ENCODE measurements around the gene CD93. TPM values are rescaled to one million over a fixed set of nuclear protein-coding genes. Genes with fewer than 3 reads are reported as not detected.

The CD93 gene
- total RNA-seq, 1 experiment from 2014 or later = not detected

GRCh38 chr20:23123886-23124285 lies 37.8 kb upstream of the CD93 start:
- Histone ChIP-seq H3K36me3 (no peaks in the 10 kb centered on the region), H3K9me3 (replicated peaks) (no peaks in the 10 kb centered on the region), H3K4me3 (no peak overlapping the region), H3K27ac (no peak overlapping the region), H3K4me1 (peaks cover 30% of the 10 kb centered on the region), H3K27me3 (no peaks in the 10 kb centered on the region)
- DNase-seq = no peak

GRCh38 chr20:23122796-23123655 lies 36.9 kb upstream of the CD93 start:
- Histone ChIP-seq H3K4me3 (no peak overlapping the region), H3K4me1 (peaks cover 31% of the 10 kb centered on the region)

GRCh38 chr20:23122321-23122720 lies 36.2 kb upstream of the CD93 start:
- Histone ChIP-seq H3K4me3 (no peak overlapping the region), H3K27me3 (no peaks in the 10 kb centered on the region), H3K9me3 (replicated peaks) (no peaks in the 10 kb centered on the region), H3K27ac (no peak overlapping the region), H3K36me3 (no peaks in the 10 kb centered on the region), H3K4me1 (peaks cover 38% of the 10 kb centered on the region)
- no peak for DNase-seq

More at GRCh38 chr20:23122796-23123655, 36.9 kb upstream of the CD93 start:
- no peaks in the 10 kb centered on the region for H3K9me3 ChIP-seq (replicated peaks)
- no peaks in the 10 kb centered on the region for H3K27me3 ChIP-seq
- no peak for DNase-seq
- H3K36me3 ChIP-seq = no peaks in the 10 kb centered on the region
- H3K27ac ChIP-seq = no peak overlapping the region

GRCh38 chr20:23121751-23122320 lies 35.7 kb upstream of the CD93 start:
- Histone ChIP-seq H3K27ac (no peak overlapping the region), H3K9me3 (replicated peaks) (no peaks in the 10 kb centered on the region), H3K4me1 (peaks cover 42% of the 10 kb centered on the region), H3K36me3 (no peaks in the 10 kb centered on the region), H3K27me3 (no peaks in the 10 kb centered on the region), H3K4me3 (no peak overlapping the region)
- no peak for DNase-seq

- Histone ChIP-seq H3K36me3 (no peaks in the 10 kb centered on the region), H3K27me3 (no peaks in the 10 kb centered on the region), H3K9me3 (replicated peaks) (no peaks in the 10 kb centered on the region), H3K27ac (no peak overlapping the region), H3K4me3 (no peak overlapping the region), H3K4me1 (peaks cover 39% of the 10 kb centered on the region)
- no peak for DNase-seq
These were observed 35.0 kb upstream of the CD93 start for GRCh38 chr20:23120936-23121750.

GRCh38 chr20:23120261-23120660 lies 34.1 kb upstream of the CD93 start:
- peaks cover 30% of the 10 kb centered on the region for H3K4me1 ChIP-seq
- no peak overlapping the region for H3K4me3 ChIP-seq
- no peak for DNase-seq
- no peaks in the 10 kb centered on the region for H3K36me3 ChIP-seq
- no peaks in the 10 kb centered on the region for H3K9me3 ChIP-seq (replicated peaks)
- no peak overlapping the region for H3K27ac ChIP-seq
- H3K27me3 ChIP-seq = no peaks in the 10 kb centered on the region

- H3K27ac ChIP-seq = no peak overlapping the region
- DNase-seq = no peak
- no peaks in the 10 kb centered on the region for H3K27me3 ChIP-seq
- peaks cover 24% of the 10 kb centered on the region for H3K4me1 ChIP-seq
- no peak overlapping the region for H3K4me3 ChIP-seq
- no peaks in the 10 kb centered on the region for H3K9me3 ChIP-seq (replicated peaks)
- no peaks in the 10 kb centered on the region for H3K36me3 ChIP-seq
These were observed 33.5 kb upstream of the CD93 start for GRCh38 chr20:23119456-23120216.

GRCh38 chr20:23118766-23119165 lies 32.6 kb upstream of the CD93 start:
- H3K4me1 ChIP-seq = peaks cover 23% of the 10 kb centered on the region
- no peaks in the 10 kb centered on the region for H3K27me3 ChIP-seq
- DNase-seq = no peak
- no peaks in the 10 kb centered on the region for H3K36me3 ChIP-seq
- H3K9me3 ChIP-seq (replicated peaks) = no peaks in the 10 kb centered on the region
- H3K27ac ChIP-seq = no peak overlapping the region
- no peak overlapping the region for H3K4me3 ChIP-seq

- DNase-seq = peak in 1 of 2 experiments; percentile 53
- Histone ChIP-seq H3K9me3 (replicated peaks) (no peaks in the 10 kb centered on the region), H3K4me3 (no peak overlapping the region), H3K27ac (no peak overlapping the region; the same call in 1 of the 2 replicates), H3K27me3 (no peaks in the 10 kb centered on the region), H3K4me1 (peaks cover 23% of the 10 kb centered on the region), H3K36me3 (no peaks in the 10 kb centered on the region)
These were observed 32.0 kb upstream of the CD93 start for GRCh38 chr20:23118144-23118543.

GRCh38 chr20:23117738-23118137 lies 31.6 kb upstream of the CD93 start:
- DNase-seq = no peak
- Histone ChIP-seq H3K4me1 (peaks cover 23% of the 10 kb centered on the region), H3K9me3 (replicated peaks) (no peaks in the 10 kb centered on the region), H3K36me3 (no peaks in the 10 kb centered on the region), H3K4me3 (no peak overlapping the region), H3K27ac (no peak overlapping the region; the same call in 1 of the 2 replicates), H3K27me3 (no peaks in the 10 kb centered on the region)

- Histone ChIP-seq H3K4me3 (no peak overlapping the region), H3K27ac (no peak overlapping the region), H3K36me3 (no peaks in the 10 kb centered on the region), H3K27me3 (no peaks in the 10 kb centered on the region), H3K9me3 (replicated peaks) (no peaks in the 10 kb centered on the region), H3K4me1 (peaks cover 34% of the 10 kb centered on the region)
- no peak for DNase-seq
These were observed 30.4 kb upstream of the CD93 start for GRCh38 chr20:23116311-23117089.

- H3K4me3 ChIP-seq = no peak overlapping the region
- H3K9me3 ChIP-seq (replicated peaks) = no peaks in the 10 kb centered on the region
- peaks cover 41% of the 10 kb centered on the region for H3K4me1 ChIP-seq
- DNase-seq = no peak
- no peaks in the 10 kb centered on the region for H3K36me3 ChIP-seq
- no peaks in the 10 kb centered on the region for H3K27me3 ChIP-seq
- no peak overlapping the region for H3K27ac ChIP-seq
These were observed 29.7 kb upstream of the CD93 start for GRCh38 chr20:23115822-23116221.

GRCh38 chr20:23114448-23115082 lies 28.4 kb upstream of the CD93 start:
- H3K9me3 ChIP-seq (replicated peaks) = no peaks in the 10 kb centered on the region
- H3K27me3 ChIP-seq = no peaks in the 10 kb centered on the region
- H3K4me3 ChIP-seq = no peak overlapping the region
- no peak overlapping the region for H3K27ac ChIP-seq
- no peak for DNase-seq
- peaks cover 42% of the 10 kb centered on the region for H3K4me1 ChIP-seq
- H3K36me3 ChIP-seq = no peaks in the 10 kb centered on the region
